Astrocyte (in vitro differentiated cells and primary cell): Measurements from ENCODE around the gene WDHD1.

Experiments
- CTCF ChIP-seq: IDR thresholded peaks from 2 replicates; pipeline ENCODE4 v1.5.1; 2011; ENCODE audit warnings: low read depth, mild to moderate bottlenecking, inconsistent platforms, low read length, moderate library complexity; ENCODE audit not compliant: insufficient read depth
- EZH2 ChIP-seq: IDR thresholded peaks from 2 replicates; pipeline ENCODE4 v1.6.1; 2012; ENCODE audit warnings: mild to moderate bottlenecking, low read length, inconsistent platforms; ENCODE audit not compliant: insufficient read depth

GRCh38 chr14:54891471-54892245 lies 135.2 kb downstream of the WDHD1 start:
- TF ChIP-seq EZH2, result no peak
- TF ChIP-seq CTCF, result no peak
